DMS53 treated with DMSO at 0.1 percent for 48 hours (cell line): ENCODE data around the gene NPLOC4.

Experiments used
- DNase-seq: peaks from one replicate; lab custom pipeline; 2025; ENCODE audit not compliant: unreplicated experiment; lab: John Stamatoyannopoulos, UW

NPLOC4 gene

DNA sequence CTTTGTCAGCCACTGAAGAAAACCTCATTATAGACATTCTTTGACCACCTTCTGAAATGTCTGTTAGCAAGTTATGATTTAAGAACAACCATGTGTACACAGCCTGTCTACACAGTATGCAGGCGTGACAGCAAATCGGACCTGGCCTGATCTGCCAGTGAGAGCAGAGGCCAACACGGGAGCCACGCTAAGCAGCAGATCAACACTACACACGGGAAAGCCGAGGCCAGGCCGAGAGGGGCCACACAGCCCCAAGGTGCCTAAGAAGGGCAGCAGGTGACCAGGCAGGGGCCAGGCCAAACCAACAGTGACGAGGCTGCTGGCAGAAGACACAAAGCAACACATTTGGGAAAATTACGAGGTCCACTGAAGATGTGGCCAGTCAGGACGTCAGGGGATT is 68.5 kb downstream of the NPLOC4 start:
- DNase-seq: no peak

DNA sequence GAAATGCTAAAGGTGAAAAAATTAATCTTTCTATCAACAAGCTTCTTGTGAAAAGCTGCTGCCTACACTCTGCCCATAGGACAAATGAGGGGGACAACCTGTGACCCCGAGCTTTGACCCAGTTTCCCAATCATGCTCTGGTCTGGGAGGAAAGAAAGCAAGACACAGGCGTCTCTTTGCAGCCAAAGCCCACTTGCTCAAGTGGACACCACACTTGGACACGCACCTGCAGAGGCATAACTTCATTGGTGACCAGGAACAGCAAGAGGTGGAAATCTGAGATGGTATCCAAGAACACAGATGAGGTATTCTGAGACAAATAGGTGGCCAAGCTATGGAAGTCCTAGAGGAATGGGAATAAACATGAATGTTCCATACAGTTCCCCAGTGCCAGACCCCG is 69.7 kb downstream of the NPLOC4 start:
- DNase-seq: no peak

DNA sequence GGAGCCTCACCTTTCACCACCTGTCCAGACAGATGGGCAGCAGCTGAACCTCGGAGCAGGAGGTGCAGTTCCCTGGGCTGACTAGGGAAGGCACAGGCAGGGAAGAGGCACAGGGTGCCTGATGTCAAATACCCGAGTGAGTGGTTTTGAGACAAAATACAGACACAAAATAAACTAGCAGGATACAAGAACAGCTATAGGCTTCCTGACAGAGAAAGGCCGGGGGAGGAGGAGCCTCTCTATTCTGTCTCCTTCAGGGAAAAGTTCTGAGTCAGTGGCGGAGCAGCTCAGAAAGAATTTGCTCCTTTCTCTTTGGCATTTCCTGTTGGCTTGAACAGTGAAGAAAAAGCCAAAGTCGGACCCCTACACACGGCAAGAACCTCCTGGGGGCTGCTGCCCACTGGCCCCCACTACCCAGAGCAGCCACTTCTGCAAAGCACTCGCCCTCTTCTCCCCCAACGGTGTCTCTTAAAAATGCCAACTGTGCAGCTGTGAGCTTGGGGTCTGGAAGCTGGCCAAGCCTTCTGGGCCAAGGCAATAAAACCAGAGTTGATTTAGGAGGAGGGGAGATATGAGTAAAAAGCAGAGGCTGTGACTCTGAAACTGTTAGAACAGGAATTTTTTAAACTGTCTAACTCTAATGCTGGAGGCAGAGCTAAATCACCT is 70.3 kb downstream of the NPLOC4 start:
- DNase-seq: peak; percentile 71

DNA sequence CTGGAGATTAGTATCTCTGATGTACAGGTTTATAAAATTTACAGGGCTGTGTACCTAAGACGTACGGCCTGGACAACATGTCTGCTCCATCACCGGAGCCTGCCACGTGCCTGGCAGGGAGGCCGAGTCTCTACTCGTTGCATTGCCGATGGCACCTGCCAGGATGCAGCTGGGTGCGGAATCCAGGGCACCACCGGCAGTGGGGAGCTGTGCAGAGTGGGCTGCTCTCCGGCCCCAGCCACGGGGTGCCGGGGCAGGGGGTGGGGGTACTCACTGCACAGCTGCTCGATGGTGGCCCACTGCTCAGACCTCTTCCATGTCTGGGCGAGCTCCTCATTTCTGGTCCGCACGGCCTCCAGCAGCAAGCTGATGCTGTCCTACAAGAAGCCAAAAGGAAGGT is 71.7 kb downstream of the NPLOC4 start:
- DNase-seq: no peak

DNA sequence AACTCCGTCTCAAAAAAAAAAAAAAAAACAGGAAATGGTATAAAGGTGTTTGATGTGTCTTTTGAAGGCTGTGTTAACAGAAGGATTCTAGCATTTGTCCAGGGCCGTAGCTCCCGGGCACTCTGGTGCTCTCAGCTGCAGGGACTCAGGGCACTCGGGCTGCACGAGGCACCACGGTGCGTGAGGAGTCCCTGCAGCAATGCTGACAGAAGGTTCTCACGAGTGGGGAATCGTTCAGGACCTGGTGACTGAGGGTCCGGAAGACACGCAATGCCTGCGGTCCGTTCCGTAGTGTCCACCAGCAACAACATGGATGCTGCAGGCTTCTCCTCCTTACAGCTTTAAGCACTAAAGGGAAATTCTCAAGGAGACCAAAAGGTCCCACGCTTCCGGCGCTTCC is 72.1 kb downstream of the NPLOC4 start:
- no peak for DNase-seq

DNA sequence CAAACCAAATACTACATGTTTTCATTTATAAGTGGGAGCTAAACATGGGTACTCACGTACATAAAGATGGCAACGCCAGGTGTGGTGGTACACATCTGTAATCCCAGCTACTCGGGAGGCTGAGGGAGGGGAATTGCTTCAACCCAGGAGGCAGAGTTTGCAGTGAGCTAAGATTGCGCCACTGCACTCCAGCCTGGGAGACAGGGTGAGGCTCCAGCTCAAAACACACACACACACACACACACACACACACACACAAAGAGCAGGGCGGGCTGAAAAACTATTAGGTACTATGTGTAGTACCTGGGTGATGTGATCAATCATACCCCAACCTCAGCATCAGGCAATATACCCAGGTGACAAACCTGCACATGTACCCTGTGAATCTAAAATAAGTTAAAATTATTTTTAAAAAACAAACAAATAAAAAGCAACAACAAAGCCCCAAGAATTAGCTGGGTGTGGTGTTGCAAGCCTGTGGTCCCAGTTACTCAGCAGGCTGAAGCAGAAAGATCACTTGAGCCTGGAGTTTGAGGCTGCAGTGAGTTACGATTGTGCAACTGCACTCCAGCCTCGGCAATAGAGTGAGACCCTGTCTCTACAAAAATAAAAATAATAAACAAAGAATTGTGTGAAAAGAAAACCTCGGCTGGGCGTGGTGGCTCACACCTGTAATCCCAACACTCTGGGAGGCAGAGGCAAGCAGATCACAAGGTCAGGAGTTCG is 72.9 kb downstream of the NPLOC4 start:
- DNase-seq: no peak

DNA sequence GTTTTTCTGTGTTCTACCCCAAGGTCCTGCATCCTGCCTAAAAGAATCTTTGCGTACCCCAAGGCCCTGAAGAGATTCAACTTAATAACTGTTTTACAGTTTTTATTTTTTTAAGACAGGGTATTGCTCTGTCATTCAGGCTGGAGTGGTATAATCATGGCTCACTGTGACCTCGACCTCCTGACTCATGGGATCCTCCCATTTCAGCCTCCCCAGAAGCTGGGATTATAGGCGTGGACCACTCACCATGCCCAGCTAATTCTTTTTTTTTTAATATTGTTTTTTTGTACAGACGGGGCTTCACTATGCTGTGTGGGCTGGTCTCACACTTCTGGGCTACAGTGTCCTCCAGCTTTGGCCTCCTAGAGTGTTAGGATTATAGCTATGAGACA is 75.4 kb downstream of the NPLOC4 start:
- DNase-seq: no peak

DNA sequence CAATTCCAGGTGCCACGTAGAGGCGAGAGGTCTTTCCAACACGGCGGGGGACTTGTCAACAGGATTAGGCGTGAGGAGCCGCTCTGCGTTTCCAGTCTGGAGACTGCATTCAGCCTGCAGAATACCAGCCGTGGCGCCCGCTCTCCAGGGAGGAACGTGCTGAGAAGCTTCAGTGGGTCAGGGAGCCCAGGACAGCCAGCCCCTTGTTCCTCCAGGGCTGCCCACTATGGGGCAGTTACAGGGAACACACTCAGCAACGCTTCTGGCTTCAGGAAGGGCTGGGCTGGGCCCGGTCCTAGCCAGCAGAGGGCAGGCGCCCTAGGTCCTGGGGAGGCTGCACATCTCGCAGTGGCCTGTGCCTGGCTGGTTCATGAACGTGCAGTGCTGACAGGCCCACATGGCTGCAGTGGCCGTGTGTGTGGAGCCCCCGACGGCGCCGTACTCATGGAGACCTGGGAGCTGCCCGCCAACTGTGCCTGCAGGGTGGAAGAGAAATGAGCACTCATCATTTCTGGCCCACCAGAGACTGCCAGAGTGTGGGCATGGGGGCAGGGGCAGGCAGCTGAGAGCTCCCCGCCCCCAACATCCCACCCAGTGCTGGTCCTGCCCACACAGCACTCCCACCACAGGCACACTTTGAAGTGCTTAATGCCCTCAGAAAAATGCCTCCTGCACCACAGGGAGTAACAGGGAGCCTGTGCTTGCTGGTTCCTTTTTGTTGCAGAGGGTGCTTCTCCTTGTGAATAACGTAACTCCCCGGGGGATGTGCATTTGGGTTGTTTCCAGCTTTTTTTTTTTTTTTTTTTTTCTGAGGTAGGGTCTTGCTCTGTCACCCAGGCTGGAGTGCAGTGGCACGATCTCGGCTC is 77.7 kb downstream of the NPLOC4 start:
- no peak for DNase-seq

DNA sequence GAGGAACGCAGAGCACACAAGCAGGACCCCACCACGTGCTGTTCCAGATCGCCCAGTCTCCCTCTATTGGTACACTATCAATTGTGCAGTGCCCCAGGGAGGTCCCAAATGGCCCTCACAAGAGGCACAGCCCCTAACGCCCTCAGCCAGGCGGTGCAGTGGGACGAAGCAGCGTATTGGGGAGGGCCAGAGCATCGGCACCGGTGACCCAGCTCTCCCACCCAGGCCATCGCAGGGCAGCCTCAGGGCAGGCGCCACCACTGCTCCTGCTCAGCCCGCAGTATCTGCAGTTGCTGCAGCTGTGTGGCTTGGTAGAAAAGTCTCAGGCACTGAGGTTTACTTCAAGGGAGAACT is 78.8 kb downstream of the NPLOC4 start:
- DNase-seq: no peak

DNA sequence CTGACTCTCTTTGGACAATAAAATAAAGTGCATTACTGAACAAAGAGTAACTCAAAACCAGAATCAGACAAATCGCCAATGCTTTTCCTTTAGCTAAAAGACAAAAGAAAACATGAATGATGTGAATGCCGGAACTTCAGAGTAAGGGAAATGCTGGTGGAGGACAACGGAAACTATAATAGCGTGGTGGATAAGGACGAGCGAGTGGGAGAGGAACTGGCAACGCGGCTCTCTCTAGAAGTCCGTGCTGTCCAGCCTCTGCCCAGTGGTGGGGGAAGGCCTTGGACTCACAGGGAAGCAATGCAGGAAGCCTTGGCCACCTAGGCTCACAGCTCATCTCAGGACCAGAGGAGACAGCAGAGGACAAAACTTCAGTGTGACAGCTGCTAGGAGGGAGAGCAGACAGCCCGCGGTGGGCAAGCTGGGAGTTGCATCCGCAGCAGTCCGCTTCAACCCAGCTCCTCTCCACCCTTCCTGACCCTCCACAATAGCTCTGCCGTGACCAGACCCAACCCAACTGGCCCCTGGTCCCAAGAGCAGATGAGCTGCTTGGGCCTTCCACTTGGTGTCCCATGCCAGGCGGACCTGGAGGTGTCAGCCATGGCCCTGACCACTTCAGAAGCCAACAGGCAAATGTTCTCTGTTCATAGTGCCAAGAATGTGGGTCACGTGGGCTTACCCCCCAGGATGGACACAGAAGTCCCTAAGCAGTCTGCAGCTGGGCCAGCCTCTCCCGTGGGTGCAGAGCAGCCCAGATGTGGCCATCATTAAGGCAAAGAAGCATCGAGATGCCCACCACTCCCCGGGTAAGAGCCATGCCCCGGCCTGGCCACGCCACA is 79.4 kb downstream of the NPLOC4 start:
- DNase-seq: no peak

DNA sequence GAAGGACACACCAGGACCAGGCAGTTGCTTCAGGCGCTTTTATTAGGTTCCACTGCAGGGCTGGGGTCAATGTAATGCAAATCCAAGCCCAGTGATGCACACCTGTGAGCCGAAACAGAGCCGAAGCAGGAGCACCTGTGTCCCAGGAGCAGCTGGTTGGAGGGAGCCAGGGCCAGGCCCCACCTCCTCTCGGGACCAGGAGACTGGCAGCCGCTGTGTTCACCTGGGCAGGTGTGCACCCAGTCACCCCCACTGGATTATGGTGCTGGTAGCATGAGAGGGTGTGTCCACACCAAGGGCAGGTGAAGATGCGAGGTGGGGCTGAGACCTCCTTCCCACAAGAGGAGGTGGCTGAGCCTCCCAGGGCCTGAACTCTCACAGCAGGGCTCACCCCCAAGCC is 80.0 kb downstream of the NPLOC4 start:
- peak; percentile 80 for DNase-seq

DNA sequence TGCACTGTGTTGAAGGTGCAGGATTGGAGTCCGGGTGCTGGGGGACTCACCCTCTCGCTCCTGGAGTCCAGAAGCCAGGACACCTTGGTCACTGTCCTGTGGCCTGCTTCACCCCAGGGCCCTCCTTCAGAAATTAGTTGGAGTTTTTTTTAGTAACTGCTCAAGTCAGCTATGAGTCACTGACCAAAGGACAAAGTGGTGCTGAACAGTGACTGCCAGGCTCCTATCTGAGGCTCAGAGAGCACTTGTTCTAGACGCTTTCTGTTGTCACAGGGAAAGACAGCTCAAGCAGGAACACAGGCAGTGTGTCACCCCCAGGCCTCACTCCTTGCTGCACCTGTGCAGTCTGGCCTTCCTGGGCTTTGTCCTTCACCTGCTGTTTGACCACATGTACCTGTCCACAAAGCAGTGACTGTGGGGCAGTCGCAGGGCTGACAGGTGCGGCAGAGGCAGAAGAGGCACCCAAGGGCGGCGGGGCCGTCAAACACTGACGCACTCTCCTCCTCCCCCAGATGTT is 80.7 kb downstream of the NPLOC4 start:
- peak; percentile 95 for DNase-seq

DNA sequence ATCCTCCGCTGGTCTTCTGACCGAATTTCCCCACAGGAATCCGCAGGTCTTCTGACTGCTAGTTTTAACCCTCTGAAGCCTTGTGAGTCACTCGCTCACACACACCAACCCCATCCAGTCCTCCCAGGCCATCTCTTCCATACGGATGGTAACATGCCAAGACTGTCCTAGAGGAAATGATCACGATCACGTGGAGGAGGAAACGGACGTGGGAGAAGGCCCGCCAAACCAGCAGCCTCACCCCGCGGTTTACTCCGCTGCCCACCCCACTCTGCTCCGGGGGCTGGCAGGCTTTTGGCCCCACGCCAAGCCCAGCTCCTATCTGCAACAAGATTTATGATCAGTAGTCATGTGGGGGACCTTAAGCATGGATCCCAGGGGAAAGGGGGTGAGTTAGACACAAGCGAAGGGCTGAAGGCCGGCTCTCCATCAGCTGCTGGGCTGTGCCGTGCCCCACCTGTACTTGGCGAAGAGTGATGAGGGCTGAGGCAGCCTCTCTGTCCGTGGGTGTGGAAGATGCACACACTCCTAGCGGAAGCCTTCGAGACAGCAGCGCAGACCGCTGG is 83.2 kb downstream of the NPLOC4 start:
- peak; percentile 54 for DNase-seq

DNA sequence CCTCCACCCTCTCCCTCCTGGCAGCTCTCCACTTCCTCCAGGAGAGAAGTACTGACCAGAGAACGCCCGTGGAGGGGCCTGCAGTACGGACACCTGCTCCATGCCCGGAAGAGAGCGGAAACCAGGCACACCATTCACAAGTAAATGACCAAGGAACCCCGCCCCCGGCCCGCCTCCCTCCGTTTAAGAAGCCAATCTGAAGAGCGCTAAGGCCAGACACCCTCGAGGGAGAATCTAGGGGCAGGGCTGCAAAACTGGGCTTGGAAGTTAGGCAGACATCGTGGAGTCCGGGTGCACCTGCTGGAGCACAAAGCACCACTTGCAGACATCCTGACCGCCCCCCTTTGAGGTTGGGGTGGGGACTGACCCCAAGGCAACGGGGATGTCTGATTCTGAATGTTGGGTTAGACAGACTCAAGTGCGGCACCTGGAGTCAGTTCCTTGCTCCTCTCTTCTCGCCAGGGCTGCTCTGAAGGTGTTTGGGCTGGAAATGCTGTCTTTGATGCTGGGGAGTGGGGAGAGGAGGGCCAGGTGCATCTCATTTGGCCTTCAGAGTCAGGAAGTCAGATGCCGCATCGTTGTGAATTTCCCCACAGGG is 83.8 kb downstream of the NPLOC4 start:
- peak; percentile 90 for DNase-seq

DNA sequence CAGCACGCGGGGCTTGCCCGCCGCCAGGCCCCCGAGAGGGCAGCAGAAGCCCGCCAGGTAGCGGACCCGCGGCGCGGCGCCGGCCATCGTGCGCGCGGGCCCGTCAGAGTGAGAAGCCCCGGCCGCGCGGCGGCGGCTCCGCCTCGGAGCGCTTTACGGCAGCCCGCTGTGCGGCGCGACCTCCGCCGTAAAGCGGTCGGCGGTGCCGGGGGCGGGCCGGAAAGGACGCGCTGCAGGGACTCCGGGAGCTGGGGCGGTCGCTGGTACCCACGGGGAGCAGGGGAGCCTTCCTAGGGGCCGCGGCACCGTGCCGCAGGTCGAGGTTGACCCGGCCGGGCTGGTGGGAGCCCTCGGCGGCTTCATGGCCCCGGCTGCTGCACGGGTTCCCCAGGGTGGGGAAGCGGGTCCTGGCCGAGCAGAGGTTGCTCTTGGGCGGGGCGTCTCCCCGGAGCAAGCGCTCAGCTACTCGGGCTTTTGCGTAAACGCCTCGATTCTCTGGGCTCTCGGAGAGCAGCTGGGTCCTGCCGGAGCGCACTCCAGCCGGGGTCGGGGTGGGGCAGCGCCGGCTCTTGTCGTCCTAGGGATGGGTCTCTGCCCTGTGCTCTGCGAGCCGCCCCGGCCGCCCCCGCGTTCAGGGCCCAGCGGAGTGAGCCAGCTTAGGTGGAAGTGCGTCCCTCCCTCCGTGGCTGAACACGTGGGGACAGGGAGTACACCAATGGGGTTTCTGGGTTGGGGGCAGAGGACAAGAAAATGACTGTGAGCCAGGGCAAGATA is 84.5 kb downstream of the NPLOC4 start, which contains the start of gene FAAP100:
Gene FAAP100 (minus strand): TSS at position 110 of the 774 bp plus-strand sequence. CDS start 23 bp downstream, at position 87.
- peak; percentile 67 for DNase-seq

DNA sequence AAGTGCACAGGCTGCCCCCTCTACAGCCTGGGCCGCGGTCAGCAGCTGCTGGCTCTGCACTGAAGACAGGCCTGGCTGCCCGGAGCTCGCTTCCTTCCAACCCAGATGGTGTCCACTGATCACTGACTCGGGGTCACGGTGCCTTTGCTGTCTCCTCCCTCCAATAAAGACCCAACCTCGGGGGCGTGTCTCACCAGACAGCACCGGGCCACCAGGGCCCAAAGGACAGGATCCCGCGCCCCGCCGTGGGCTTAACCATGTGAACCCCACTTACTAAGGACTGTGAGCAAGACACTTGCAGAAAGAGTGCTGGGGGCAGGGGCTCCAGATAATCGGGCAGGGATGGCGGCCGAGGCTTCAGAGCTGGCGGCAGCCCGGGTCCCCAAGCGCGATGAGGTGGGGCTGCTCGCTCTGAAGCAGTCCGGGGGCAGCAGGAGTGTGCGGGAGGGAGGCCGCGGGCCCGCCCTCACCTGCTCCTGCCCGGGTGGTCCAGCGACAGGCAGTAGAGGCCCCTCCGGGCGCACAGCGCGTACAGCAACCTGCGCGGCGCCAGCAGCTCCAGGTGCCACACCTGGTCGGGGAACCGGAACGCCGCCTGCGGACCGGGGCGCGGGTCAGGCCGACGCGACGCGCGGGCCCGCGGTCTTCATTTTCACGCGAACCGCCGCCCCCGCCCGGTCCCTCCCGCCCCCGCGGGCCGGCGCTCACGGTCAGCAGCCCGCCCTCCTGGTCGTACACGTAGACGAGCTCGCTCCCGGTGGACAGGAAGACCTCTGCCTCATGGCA is 85.3 kb downstream of the NPLOC4 start:
- DNase-seq: no peak

DNA sequence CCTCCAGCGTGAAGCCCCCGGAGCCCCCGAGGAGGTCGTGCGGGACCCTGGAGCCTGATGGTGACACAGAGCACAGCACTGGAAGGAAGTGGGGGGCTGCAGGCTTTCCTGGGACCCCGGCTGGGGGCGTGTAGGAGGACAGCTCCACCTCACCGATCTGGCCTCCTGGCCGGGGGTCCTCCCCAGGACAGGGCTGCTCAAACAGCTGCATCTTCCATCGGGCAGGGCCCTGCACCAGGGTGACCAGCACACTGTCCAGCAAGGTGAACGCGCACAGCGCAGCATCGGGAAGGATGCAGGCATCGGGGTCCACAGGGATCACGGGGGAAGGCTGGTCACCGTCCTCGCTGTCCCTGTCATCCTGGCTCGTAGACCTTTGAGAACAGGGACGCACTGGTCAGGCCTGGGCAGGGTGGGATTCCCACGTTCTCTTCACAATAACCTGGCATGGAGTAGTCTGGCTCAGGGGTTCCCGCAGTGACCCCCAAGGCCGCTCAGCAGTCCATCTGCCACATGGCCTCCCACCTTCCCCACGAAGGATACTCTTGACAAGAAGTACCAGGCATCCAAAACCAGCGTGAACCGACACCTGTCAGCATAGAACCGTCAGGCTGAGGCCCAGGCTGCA is 86.0 kb downstream of the NPLOC4 start:
- DNase-seq: no peak

DNA sequence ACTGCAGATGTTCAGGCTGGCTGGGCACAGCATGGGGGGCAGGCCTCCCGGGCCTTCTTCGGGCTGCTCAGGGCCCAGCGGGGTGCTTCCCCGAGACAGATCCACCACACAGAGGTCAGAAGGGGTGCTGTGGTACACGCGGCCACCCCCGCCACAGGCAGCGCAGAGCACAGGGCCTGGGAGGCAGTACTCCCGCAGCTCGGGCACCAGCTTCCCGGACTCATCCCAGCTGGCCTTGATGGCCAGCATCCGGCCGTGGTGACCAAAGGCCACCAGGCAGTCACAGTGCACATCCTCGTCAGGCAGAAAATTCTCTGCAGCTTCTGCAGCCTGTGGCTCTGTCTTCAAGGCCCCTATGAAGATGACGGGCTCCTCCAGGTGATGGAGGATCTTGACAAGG is 86.6 kb downstream of the NPLOC4 start:
- no peak for DNase-seq
